Left hindlimb (tissue), 1 donor: ENCODE data around the gene PTPN12.

Experiments used
- DNase-seq: peaks from one replicate; pipeline ENCODE4 v3.0.0-alpha.2; 2018

The PTPN12 gene

GRCh38 chr7:77665161-77665560, 128.1 kb downstream of the PTPN12 start:
- DNase-seq: no peak

- no peak for DNase-seq
Measured at GRCh38 chr7:77667459-77668086, 130.5 kb downstream of the PTPN12 start.

- no peak for DNase-seq
Measured at GRCh38 chr7:77674878-77675277, 137.8 kb downstream of the PTPN12 start.

- DNase-seq: no peak
Measured at GRCh38 chr7:77679608-77680007, 142.5 kb downstream of the PTPN12 start.

- DNase-seq: no peak
Measured at GRCh38 chr7:77680266-77680665, 143.2 kb downstream of the PTPN12 start.

GRCh38 chr7:77684030-77684429, 146.9 kb downstream of the PTPN12 start:
- no peak for DNase-seq

GRCh38 chr7:77685233-77685632, 148.1 kb downstream of the PTPN12 start:
- DNase-seq: no peak

GRCh38 chr7:77687100-77687746, 150.1 kb downstream of the PTPN12 start:
- DNase-seq: no peak

- no peak for DNase-seq
Measured at GRCh38 chr7:77687747-77688144, 150.7 kb downstream of the PTPN12 start.
